T-helper 17 cell (primary cell): ENCODE measurements around the gene CCT6B. TPM values are rescaled to one million over a fixed set of nuclear protein-coding genes. Genes with fewer than 3 reads are reported as not detected.
"Not testable (repeated sequence)": the region's sequence is repeated elsewhere in the genome, so short reads cannot be mapped to it uniquely, and the experiment has no call there.

Experiments
- ATAC-seq: fragments of 150-1000 bp; cut with Tn5 transposase; 2 replicates; pipeline ENCODE4 v1.10.0; 2021; ENCODE audit warnings: mild to moderate bottlenecking, moderate library complexity
- DNase-seq, 3 donors: peaks; one replicate each; pipeline versions ENCODE4 v3.0.0 to v3.0.0-alpha.2; 2020 to 2021
- H3K9me3 ChIP-seq: one replicate; pipeline ENCODE4 v1.7.0; 2013; ENCODE audit warnings: low read length, mild to moderate bottlenecking; ENCODE audit not compliant: control insufficient read depth, poor library complexity, severe bottlenecking
- H3K27ac Mint-ChIP-seq: one replicate; pipeline ENCODE4 v1.8.0; 2022; ENCODE audit warnings: mild to moderate bottlenecking, moderate library complexity, mixed read lengths
- H3K27me3 Mint-ChIP-seq: one replicate; pipeline ENCODE4 v1.8.0; 2022; ENCODE audit warnings: mixed read lengths
- H3K36me3 Mint-ChIP-seq: one replicate; pipeline ENCODE4 v1.8.0; 2022; ENCODE audit warnings: low read depth, mixed read lengths
- H3K4me1 Mint-ChIP-seq: one replicate; pipeline ENCODE4 v1.8.0; 2022; ENCODE audit warnings: mild to moderate bottlenecking, mixed read lengths
- H3K4me3 Mint-ChIP-seq: one replicate; pipeline ENCODE4 v1.8.0; 2022; ENCODE audit warnings: mild to moderate bottlenecking, moderate library complexity, mixed read lengths
- total RNA-seq, 4 donors: library from RNA in 2 of 4; stranded (reverse) in 2 of 4; gene quantifications; one replicate each; pipeline ENCODE4 v1.2.3 and lab custom pipeline; 2022 to 2026

CCT6B gene
- total RNA-seq, 2 donors from 2014 or later, result 3.5 to 5.1 TPM

DNA sequence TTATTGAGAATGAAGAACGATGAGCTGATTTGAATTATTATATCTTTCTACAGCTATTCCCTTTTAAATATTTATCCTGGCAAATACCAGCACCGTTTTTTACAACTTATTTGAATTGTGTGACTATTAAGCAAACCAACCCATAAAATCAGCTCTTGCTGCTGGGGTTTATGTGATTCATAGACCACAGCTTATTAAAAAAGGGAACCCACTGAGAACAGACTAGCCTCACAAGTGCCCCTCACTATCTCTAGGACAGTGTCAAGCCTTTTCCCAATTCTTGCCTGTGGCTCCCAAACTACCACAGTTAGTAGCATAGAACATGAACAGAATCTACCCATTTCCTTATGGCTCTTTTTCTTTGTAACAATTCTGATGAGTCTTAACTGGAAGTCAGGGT is 12.9 kb upstream of the CCT6B start:
- DNase-seq (no peak), ATAC-seq (no peak)
- no peaks in the 10 kb centered on the region for H3K9me3 ChIP-seq
- Mint-ChIP-seq H3K4me3 (no peak overlapping the region), H3K36me3 (peaks cover 2% of the 10 kb centered on the region), H3K4me1 (peaks cover 7% of the 10 kb centered on the region), H3K27me3 (no peaks in the 10 kb centered on the region), H3K27ac (no peak overlapping the region)

- ATAC-seq (no peak), DNase-seq (no peak)
- no peak overlapping the region for H3K4me3 Mint-ChIP-seq
- no peak overlapping the region for H3K27ac Mint-ChIP-seq
- peaks cover 13% of the 10 kb centered on the region for H3K4me1 Mint-ChIP-seq
- no peaks in the 10 kb centered on the region for H3K9me3 ChIP-seq
- peaks cover 5% of the 10 kb centered on the region for H3K27me3 Mint-ChIP-seq
- peaks cover 5% of the 10 kb centered on the region for H3K36me3 Mint-ChIP-seq
These were observed 2.8 kb downstream of the CCT6B start for GRCh38 chr17:34958438-34958837.

GRCh38 chr17:34950780-34951179 is 10.5 kb downstream of the CCT6B start:
- not testable (repeated sequence) for H3K36me3 Mint-ChIP-seq, H3K27me3 Mint-ChIP-seq, H3K9me3 ChIP-seq, H3K4me3 Mint-ChIP-seq, H3K4me1 Mint-ChIP-seq, DNase-seq, ATAC-seq
- peak overlapping the region; percentile 51 for H3K27ac Mint-ChIP-seq

DNA sequence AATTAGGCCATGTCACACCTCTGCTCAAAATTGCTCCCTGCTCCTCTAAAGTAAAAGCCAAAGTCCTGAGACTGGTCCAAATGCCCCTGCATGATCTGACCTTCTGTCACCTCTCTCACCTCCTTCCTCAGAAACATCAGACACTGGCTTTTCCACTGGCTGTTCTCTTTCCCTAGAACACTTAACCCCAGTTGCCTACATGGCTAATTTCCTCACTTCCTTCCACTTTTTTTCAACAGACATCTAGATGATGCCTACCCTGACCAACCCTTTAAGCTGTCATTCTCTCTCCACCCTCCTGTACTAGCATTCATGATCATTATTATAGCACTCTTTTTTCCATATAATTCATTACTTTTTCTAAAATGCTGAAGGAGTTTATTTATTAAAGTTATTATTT is 31.0 kb downstream of the CCT6B start:
- H3K27me3 Mint-ChIP-seq, result peaks cover 6% of the 10 kb centered on the region
- no peaks in the 10 kb centered on the region for H3K9me3 ChIP-seq
- DNase-seq (no peak), ATAC-seq (no peak)
- H3K4me3 Mint-ChIP-seq, result no peak overlapping the region
- peaks cover 2% of the 10 kb centered on the region for H3K36me3 Mint-ChIP-seq
- no peaks in the 10 kb centered on the region for H3K4me1 Mint-ChIP-seq
- no peak overlapping the region for H3K27ac Mint-ChIP-seq

DNA sequence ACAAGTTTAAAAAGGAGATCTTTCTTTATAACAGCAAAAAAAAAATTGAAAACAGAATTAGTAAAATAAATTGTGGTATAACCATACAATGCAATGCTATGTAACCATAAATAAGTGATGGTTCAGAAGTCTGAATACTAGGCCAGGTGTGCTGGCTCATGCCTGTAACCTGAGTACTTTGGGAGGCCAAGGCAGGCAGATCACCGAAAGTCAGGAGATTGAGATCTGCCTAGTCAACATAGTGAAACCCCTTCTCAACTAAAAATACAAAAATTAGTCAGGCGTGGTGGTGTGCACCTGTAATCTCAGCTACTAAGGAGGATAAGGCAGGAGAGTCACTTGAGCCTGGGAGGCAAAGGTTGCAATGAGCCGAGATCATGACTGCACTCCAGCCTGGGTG is 34.6 kb downstream of the CCT6B start:
- no peaks in the 10 kb centered on the region for H3K36me3 Mint-ChIP-seq
- H3K27ac Mint-ChIP-seq, result no peak overlapping the region
- H3K9me3 ChIP-seq, result no peaks in the 10 kb centered on the region
- no peaks in the 10 kb centered on the region for H3K27me3 Mint-ChIP-seq
- H3K4me3 Mint-ChIP-seq, result no peak overlapping the region
- ATAC-seq, result no peak
- no peaks in the 10 kb centered on the region for H3K4me1 Mint-ChIP-seq
- no peak for DNase-seq

- Mint-ChIP-seq H3K4me3 (peak overlapping the region; percentile 36), H3K27me3 (no peaks in the 10 kb centered on the region), H3K4me1 (no peaks in the 10 kb centered on the region), H3K36me3 (peaks cover 2% of the 10 kb centered on the region), H3K27ac (no peak overlapping the region)
- H3K9me3 ChIP-seq, result no peaks in the 10 kb centered on the region
- ATAC-seq (no peak), DNase-seq (no peak)
These were observed 40.6 kb downstream of the CCT6B start for GRCh38 chr17:34920676-34921075.

GRCh38 chr17:34917381-34917780 is 43.9 kb downstream of the CCT6B start:
- Mint-ChIP-seq H3K27me3 (no peaks in the 10 kb centered on the region), H3K4me3 (no peak overlapping the region), H3K27ac (no peak overlapping the region), H3K36me3 (peaks cover 5% of the 10 kb centered on the region), H3K4me1 (no peaks in the 10 kb centered on the region)
- no peaks in the 10 kb centered on the region for H3K9me3 ChIP-seq
- DNase-seq (no peak), ATAC-seq (no peak)

- Mint-ChIP-seq H3K4me3 (no peak overlapping the region), H3K36me3 (peaks cover 5% of the 10 kb centered on the region), H3K4me1 (no peaks in the 10 kb centered on the region), H3K27ac (no peak overlapping the region), H3K27me3 (peaks cover 9% of the 10 kb centered on the region)
- DNase-seq, result no peak
- no peak for ATAC-seq
- no peaks in the 10 kb centered on the region for H3K9me3 ChIP-seq
These were observed 45.1 kb downstream of the CCT6B start for GRCh38 chr17:34916120-34916519.

DNA sequence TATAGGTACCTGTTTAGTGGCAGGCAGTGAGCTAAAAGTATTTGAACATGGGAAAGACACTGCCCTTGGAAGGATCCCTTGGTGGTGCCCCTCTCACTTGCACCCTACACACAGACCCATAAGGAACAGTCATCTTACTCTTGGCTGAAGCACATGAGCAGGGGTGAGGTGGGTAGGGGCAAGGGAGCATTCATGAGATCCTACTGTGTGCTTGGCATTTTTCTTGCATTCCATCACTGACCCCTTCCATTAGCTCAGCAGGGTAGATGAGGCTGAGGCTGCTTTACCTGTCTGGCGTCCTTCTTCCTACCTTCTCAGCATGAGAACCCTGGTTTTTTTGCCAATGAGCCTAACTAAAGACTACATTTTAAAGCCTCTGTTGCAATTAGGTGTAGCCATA is 48.3 kb downstream of the CCT6B start:
- Mint-ChIP-seq H3K36me3 (peaks cover 3% of the 10 kb centered on the region), H3K27me3 (peaks cover 29% of the 10 kb centered on the region), H3K4me1 (peaks cover 3% of the 10 kb centered on the region), H3K27ac (no peak overlapping the region), H3K4me3 (no peak overlapping the region)
- ATAC-seq (no peak), DNase-seq (no peak)
- H3K9me3 ChIP-seq, result no peaks in the 10 kb centered on the region

- Mint-ChIP-seq H3K27me3 (peaks cover 42% of the 10 kb centered on the region), H3K36me3 (no peaks in the 10 kb centered on the region), H3K4me3 (no peak overlapping the region), H3K27ac (peak overlapping the region; percentile 32), H3K4me1 (peaks cover 3% of the 10 kb centered on the region)
- no peak for DNase-seq
- no peak for ATAC-seq
- no peaks in the 10 kb centered on the region for H3K9me3 ChIP-seq
These were observed 52.2 kb downstream of the CCT6B start for GRCh38 chr17:34909040-34909439.

- ATAC-seq (no peak), DNase-seq (no peak)
- Mint-ChIP-seq H3K27me3 (peaks cover 46% of the 10 kb centered on the region), H3K4me1 (no peaks in the 10 kb centered on the region), H3K27ac (no peak overlapping the region), H3K36me3 (no peaks in the 10 kb centered on the region), H3K4me3 (no peak overlapping the region)
- no peaks in the 10 kb centered on the region for H3K9me3 ChIP-seq
These were observed 58.3 kb downstream of the CCT6B start for GRCh38 chr17:34902831-34903547.

DNA sequence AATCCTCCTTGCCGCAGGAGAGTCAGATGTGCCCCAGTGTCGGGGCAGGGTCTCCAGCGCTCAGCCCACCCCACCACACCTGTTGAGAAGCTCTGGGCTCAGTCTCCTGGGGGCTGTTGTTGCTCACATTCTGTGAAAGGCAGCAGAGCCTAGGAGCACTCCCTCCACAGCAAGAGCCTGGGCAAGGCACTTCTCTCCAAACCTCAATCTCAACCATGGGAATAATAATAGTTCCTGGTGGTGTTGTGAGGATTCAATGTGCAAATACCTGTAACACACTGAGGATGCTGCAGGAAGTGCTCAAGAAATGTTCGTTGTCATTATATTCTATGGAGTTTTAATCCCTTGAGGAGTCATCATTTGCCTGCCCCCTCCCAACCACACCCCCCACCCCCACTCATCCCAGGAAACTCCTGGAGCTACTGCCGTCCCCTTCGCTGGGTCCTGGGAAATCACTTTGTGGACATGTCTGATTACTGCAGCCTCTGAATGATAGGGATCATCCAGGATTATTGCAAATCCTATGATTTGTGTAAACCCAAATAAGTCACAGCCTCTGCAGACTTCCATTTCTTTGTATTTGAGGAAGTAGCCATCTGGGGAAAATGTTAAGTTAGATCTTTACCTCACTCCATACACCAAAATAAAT is 61.5 kb downstream of the CCT6B start:
- peaks cover 65% of the 10 kb centered on the region for H3K27me3 Mint-ChIP-seq
- ATAC-seq (no peak), DNase-seq (no peak)
- H3K27ac Mint-ChIP-seq, result no peak overlapping the region
- H3K4me3 Mint-ChIP-seq, result no peak overlapping the region
- H3K9me3 ChIP-seq, result no peaks in the 10 kb centered on the region
- peaks cover 3% of the 10 kb centered on the region for H3K36me3 Mint-ChIP-seq
- H3K4me1 Mint-ChIP-seq, result peaks cover 6% of the 10 kb centered on the region

GRCh38 chr17:34895383-34895782 is 65.9 kb downstream of the CCT6B start:
- ATAC-seq (no peak), DNase-seq (no peak)
- H3K27me3 Mint-ChIP-seq, result peaks cover 69% of the 10 kb centered on the region

GRCh38 chr17:34894964-34895363 is 66.3 kb downstream of the CCT6B start:
- DNase-seq, result no peak
- no peaks in the 10 kb centered on the region for H3K9me3 ChIP-seq
- Mint-ChIP-seq H3K4me3 (no peak overlapping the region), H3K27ac (no peak overlapping the region), H3K4me1 (peaks cover 9% of the 10 kb centered on the region), H3K27me3 (peaks cover 69% of the 10 kb centered on the region), H3K36me3 (peaks cover 3% of the 10 kb centered on the region)
- no peak for ATAC-seq

More at GRCh38 chr17:34895383-34895782, 65.9 kb downstream of the CCT6B start:
- peaks cover 9% of the 10 kb centered on the region for H3K4me1 Mint-ChIP-seq
- peaks cover 3% of the 10 kb centered on the region for H3K36me3 Mint-ChIP-seq
- H3K27ac Mint-ChIP-seq, result no peak overlapping the region
- H3K9me3 ChIP-seq, result no peaks in the 10 kb centered on the region
- no peak overlapping the region for H3K4me3 Mint-ChIP-seq
